HG03521 (cell line): ENCODE results near the gene PRMT7.

Source experiments
- ATAC-seq: cut with Tn5 transposase; IDR thresholded peaks from one replicate; pipeline ENCODE4 v1.9.1; 2021; ENCODE audit warnings: mild to moderate bottlenecking, moderate library complexity; ENCODE audit not compliant: unreplicated experiment

Gene PRMT7

DNA sequence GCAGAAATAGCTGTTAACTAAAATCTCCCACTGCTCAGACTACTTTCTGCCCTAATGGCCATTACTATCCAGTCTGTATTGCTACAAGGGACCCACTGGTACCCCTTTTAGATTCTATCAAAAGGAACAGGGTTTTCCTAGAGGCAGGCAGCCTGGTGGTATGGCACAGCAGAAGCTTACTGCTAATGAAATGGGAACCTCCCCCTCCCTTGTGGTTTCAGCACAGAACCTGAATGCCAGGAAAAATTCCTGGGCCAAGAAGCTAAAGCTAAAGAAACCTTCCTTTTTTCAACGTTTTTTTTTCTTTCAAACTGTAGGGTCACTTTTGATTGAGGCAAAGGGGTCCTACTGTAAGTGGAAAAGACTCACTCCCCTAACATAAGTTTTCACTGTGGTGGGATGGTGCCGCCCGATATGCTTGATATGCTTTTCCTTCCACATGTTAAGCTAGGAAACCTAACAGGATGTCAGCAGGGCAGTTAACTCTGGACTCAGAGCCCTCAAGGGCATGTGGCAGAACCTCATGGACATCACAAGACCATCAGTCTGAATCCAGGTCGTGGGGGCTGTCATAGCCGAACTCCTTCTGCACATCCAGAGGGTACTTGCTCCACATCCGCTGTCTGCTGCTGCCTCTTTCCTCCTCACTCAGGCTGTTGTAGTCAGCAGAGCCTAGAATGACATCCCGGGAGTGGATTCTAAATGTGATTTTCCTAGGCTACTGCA is 9.9 kb upstream of the PRMT7 start:
- ATAC-seq = no peak

DNA sequence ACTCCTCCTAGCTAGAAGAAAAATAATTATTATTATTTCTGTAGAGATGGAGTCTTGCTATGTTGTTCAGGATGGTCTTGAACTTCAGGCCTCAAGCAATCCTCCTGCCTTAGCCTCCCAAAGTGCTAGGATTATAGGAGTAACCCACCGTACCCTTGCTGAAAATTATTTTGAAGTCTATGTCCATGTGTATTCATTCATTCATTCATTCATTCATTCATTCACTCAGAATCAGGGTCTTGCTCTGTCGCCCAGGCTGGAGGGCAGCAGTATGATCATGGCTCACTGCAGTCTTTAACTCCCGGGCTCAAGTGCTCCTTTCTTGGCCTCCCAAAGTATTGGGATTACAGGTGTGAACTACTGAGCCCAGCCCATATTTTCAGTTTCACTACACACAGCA is 4.2 kb upstream of the PRMT7 start:
- no peak for ATAC-seq

DNA sequence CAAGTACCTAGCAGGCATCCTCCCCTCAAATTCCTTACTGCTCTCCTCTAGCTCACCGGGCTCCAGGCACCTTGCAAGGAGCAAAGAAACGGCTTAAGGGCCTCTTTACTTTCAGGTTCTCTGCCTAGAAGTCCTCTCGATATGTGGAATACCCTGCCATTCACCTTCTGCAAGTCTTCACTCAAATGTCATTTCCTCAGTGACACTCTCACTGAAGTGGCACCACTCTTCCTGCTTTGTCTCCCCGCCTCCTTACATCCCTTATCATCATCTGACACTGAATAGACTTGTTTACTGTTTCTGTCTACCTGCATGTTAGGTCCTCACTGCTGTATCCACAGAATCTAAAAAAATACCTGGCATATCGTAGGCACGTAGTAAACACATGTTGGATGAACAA is 1.0 kb upstream of the PRMT7 start:
- no peak for ATAC-seq

DNA sequence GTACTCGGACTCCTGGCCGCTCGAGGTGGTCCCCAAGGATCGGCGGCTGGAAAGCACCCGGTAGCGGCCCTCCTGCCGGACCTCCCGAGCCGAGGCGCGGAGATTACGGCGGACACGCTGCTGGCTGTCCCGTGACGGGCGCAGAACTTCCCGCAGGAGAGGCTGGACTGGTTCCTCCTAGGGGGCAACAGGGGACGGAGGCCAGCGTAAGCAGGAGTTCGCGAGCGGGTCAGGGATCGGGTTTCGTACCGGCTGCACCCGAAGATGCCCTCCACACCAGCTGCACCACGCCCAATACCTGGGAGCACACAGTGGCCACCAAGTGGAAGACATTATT is 414 bp upstream of the PRMT7 start:
- no peak for ATAC-seq

DNA sequence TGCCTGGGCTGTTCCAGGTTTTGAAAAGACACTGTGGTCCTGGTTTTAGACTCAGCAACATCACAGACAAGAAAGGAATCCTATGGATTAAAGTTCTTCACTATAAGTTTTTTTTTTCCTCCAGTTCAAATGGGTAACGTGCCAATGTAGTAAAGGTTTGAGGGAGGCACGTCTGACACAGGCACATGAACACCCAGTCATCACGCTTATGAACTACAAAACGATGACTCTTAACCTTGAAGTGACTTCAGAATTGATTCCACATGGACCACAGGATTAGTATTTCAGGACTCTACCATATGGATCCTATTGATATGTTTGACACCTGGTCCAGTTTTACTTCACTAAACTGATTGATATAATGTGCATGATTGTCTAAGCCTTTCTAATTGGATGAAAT is 2.3 kb downstream of the PRMT7 start:
- ATAC-seq = no peak

DNA sequence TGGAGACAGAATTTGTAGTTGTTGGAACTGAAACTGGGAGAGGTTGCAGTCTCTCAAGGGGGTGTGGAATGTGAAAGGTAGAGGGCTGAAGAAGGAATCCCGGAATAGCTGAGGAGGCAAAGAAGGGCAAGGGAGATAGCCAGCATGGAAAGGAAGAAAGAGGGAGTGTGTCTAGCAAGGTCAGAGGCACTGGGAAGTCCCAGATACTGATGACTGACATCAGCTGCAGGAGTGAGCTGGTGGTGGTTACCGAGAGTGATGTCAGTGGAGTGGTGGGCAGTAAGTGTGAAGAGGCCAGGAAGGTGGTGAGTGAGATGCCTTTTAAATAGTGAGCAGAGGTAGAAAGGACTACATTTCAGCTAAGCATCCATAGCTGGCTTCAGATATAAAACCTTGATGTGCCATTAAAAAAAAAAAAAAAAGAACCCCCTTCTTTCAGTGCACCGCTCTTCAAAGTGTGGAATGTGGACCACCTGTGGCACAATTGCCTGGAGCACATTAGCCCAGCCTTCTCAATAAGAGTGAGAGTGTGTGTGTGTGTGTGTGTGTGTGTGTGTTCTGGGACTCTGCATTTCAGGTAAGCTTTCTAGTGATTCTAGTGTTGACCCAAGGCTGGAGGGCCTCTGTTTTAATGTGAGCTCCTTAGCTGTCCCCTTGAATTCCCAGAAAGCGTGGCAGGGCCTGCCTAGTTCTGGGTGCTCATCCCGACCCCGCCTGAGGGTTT is 8.5 kb downstream of the PRMT7 start:
- ATAC-seq = no peak

DNA sequence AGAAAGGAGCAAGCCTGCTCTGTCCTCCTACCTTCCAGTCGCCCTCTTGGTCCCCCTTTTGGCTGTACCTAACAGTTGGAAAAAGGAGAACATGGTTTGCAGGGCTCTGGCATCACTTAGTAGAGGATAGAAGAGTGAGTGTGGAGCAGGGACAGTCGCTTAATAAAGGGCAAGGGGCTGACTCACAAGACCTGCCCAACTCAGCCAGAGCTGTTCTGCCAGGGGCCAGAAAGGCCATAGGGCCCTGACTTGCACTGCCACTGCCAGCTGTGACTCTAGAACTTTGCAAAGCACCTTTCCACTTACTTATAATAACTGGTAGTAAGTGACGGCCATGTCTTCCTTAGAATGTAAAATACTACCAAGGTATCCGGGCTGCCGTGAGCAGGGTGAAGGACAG is 13.5 kb downstream of the PRMT7 start:
- no peak for ATAC-seq

DNA sequence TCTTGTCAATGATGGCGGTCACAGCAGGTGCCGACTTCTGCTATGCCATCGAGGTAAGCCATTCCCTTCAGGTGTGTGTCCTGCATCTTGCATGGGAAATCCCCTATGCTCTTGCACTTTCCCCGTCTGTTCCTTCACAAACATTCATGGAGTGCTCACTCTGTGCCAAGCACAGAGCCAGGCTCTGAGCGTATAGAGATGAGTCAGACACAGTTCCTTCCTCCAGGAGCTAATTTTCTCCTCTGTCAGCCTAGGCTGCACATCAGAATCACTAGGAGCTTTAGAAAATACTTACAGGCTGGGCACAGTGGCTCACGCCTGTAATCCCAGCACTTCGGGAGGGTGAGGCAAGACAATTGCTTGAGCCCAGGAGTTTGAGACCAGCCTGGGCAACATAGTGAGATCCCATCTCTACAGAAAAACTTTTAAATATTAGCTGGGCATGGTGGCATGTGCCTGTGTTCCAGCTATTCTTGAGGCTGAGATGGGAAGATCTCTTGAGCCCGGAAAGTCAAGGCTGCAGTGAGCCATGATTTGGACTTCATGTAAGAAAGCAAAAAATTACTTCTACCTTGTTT is 14.1 kb downstream of the PRMT7 start:
- ATAC-seq = no peak

DNA sequence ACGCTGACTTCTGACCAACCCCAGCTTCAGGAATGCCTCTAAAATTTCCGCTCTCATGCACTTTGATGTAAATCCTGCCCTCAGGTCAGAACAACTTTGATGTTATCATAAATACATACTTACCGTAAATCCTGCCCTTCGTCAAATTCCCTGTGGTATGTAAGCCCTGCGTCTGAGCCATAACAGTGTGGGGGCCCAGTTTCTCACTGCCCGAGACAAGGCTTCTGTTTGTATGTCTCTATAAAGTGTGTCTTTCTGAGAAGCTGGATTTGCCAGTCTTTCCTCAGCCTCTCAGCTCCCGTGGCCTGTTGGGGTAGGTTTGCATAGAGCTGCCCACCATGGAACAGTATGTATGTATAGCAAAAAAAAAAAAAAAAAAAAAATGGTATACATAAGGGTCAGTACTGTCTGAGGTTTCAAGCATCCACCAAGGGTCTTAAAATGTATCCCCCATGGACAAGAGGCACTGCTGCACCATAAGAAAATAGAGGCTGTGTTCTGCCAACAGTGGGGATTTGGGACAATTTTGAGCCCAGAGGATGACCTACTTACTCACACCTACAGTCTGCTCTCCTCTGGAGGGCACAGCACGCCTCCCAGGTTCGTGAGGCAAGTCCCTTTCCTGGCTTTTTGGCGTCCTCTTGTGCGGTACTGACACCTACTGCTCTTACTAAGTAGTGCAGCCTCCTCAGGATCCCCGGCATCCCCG is 17.5 kb downstream of the PRMT7 start:
- peak; percentile 45 for ATAC-seq

DNA sequence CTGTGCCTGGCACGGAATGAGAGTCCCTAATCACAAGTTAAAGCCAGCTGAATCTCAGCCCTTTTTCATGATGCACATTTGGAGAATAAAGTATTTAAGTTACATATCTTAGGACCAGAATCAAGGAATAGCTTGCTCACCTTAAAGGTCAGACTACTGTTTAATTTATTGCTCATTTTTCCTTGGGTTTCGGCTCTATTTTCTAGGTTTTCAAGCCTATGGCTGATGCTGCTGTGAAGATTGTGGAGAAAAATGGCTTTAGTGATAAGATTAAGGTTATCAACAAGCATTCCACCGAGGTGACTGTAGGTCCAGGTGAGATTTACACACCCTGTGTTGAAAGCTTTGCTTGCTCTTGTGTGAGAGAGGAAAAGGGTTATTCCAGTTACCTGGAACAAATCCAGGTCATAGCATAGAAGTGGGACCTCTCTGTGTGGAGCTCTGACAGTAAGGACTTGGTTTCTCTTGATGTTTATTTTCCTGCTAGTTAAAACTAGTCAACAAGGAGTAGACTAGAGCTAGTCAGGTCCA is 18.1 kb downstream of the PRMT7 start:
- ATAC-seq = no peak

DNA sequence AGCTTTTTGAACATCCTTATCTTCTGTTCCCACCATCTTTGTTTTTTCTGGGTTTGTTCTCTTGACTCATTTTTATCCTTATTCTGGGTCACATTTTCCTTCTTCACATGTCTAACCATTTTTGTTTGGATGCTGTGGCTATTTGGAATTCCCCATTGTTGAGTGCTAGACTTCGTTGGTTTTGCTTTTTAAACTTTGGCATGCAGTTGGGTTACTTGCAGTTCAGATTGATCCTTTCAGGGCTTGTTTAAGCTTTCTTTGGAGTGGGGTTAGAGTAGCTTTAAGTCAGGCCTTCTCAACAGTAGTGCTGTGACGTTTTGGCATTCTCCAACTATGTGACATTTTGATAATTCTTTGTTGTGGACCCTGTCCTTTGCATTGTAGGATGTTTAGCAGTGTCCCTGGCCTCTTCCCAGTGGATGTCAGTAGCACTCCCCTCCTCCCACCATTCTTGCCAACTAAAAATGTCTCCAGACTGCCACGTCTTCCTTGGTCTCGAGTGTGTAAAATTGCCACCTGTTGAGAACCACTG is 21.1 kb downstream of the PRMT7 start:
- ATAC-seq = no peak

DNA sequence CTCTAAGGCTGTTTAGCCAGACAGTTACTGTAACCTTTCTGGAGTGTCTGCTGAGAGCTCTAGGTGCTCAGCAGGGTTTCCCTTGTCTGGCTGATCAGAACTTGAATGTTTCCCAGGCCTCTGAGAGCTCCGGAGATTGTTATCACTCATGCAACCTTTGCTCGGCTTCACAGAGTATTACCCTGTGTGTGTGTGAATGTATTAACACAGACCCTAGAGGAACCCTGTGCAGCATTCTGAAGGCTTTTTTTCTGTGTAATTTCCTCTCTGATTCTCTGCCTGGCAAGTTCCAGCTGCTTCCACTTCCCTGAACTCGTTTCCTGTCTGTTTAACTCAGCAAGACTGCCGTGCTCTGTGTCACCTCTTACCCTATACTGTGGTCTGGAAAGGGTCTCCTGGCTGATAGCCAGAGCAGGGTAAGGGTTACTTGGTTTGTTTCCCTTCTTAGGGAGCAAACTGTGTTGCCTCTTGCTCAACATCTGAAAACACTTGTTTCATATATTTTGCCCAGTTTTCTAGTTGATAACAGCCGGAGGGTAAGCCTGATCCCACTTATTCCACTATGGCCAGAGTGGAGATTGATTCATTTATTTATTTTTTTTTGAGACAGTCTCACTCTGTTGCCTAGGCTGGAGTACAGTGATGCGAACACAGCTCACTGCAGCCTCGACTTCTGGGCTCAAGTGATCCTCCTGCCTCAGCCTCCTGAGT is 21.7 kb downstream of the PRMT7 start:
- no peak for ATAC-seq

DNA sequence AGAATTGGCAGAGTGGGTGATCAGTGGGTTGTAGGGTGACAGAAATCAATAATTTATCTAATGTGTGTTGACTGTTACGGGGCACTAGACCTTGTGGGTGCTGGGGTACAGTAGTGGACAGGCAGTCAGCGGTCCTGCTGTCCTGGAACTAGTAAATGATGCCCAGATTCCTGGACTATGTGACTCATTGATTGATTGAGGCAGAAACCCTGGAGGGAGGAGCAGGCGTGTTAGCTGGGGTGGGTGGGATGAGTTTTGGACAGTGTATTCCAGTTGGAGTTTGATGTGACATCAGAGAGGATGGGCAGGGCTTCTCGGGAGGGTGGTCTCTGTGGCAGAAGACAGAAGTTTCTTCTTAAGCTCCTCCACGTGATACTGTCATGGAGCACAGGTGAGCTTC is 24.4 kb downstream of the PRMT7 start:
- ATAC-seq = no peak

DNA sequence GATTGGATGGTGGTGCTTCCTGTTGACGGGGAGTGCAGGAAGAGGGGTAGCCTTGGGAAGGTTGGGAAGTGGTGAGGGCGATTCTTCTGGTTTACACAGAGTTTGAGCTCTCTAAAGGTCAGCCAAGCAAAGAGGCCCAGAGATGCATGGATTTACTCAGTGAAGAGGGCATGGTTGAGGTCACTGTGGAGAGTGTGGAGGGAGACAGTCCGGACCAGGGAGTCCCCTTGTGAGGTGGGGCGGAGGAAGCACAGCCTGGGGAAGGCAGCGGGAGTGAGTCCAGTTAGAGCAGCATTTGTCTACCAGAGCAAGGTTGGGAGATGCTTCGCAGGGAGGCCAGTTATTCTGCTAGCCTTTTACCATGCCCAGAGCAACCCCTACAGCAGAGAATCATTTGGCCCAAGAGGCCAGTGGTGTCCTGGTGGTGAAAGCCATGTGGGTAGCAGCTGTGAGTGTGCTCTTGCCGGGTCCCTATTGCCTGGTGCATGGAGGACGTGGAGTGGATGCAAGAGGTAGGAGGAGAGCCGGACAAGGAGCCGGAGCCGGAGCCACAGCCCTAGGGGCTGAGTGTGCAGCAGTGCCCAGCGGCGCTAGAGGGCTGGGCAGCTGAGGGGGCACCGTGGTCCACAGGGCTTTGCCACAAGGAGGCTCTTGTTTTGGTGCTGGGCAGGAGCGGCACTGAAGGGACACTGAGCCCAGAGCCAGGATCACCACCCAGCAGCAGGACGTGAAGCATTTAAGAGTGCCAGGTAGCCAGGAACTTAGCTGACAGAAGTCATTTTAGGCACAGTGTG is 27.7 kb downstream of the PRMT7 start:
- no peak for ATAC-seq

DNA sequence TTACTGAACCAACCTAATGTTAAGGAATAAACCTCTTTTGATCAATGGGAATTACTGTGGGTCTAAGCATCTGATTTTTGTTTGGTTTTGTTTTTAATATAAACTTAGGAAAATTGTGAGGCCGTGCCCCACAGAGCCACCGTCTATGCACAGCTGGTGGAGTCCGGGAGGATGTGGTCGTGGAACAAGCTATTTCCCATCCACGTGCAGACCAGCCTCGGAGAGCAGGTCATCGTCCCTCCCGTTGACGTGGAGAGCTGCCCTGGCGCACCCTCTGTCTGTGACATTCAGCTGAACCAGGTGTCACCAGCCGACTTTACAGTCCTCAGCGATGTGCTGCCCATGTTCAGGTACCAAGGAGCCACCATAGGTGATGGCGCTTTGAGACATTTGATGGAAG is 28.4 kb downstream of the PRMT7 start:
- no peak for ATAC-seq

DNA sequence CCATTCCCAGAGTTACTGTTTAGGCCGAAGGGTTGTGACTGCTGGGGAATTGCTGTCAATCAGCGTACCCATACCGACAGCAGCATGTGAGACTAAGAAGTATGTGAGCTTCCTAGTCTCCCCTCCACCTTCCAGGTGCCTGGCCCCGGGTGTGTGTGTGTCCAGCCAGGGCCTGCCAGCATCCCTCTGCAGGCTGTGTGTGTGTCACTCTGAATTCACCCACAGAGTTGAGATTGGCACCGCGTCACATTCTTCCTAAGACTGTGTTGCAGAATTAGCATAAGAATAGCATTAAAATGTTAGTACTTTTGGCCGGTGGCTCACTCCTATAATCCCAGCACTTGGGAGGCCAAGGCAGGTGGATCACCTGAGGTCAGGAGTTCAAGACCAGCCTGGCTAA is 31.8 kb downstream of the PRMT7 start:
- ATAC-seq = no peak

DNA sequence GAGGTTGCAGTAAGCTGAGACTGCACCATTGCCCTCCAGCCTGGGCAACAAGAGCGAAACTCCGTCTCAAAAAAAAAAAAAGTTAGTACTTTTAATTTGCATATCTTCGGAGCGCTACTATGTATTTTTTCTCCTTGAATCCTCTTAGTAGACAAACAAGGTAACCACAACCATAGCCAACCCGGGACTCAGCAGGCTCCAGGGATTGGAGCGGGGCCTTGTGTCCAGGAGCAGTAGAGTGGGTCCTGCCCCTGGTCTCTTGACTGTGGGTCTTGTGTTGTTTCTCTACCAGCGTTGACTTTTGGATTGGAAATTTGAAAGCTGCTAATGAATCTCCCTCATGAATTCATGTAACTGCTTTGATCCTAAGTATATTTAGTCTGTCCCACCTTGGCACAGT is 32.3 kb downstream of the PRMT7 start:
- no peak for ATAC-seq

DNA sequence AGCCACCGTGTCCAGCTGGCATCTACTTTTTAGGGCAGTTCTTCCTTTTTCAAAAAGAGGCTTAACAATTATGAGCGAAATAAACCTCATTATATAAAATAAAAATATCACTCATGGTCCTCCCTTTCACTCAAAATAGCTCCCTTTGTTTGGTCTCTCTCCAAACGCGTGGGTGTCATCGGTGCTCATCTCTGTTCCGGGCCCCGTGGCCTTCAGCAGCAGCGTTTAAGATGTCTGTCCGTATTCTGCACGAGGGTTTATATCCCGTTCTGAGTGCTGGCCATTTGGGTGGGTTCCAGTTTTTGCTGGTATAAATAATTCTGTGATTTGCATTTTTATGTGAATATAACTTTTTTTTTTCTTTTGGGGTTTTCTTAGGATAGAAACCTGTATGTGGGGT is 33.4 kb downstream of the PRMT7 start:
- no peak for ATAC-seq

DNA sequence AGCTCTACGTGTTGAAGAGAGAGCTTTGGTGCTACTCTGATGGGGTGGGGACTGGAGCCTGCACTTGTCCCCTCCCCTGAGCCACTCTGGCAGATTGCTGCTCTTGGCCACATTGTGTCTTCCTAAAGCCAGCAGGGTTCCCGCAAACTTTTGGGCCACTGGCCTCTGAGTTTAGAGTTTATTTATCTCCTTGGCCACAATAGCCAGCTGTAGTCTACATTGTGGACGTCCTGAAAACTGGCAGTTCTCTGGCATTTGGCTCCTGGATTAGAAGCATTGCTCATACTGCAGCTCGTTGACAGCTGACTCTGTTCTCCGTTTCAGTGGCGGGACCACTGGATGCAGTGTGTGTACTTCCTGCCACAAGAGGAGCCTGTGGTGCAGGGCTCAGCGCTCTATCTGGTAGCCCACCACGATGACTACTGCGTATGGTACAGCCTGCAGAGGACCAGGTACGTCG is 34.6 kb downstream of the PRMT7 start:
- ATAC-seq = no peak
